GM21529 (cell line): ENCODE results near the gene GNAI3.

Source experiments
- ATAC-seq: cut with Tn5 transposase; IDR thresholded peaks from one replicate; pipeline ENCODE4 v1.9.1; 2021; ENCODE audit not compliant: unreplicated experiment

The GNAI3 gene

DNA sequence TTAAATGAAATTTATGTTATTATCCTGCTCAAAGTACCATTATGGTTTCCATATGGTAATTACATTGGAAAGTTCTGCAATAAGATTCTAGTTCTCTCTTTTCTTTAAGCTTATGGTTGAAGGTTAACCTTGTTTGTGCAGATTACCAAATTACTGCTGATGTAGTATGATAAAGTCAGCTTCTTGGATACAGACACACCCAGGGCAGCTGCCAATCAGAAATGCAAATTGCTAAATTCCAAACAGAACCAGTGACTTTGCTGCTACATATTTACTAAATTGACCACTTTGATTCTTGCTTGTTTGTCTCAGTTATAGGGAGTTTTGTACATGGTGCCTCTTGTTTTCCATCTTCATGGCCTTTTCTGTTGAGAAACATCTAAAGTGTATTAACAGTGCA is 44.5 kb downstream of the GNAI3 start:
- no peak for ATAC-seq

DNA sequence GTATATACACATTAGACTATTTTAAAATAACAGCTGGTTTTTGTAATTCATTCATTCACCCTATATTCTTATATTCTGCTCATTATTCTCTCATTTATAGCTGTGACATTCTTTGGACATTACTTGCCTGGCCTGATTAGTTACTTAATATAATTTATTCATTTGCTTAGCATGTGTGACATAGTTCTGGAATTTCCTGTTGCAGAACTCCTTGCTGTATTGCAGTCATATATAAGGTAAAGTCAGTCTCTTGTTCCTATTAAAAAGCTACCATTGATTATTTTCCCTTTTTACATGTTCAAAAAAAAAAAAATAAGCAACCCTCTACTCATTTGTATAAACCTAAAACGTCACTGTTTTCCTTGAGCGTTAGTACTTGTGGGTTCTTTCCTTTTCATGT is 47.1 kb downstream of the GNAI3 start:
- no peak for ATAC-seq

DNA sequence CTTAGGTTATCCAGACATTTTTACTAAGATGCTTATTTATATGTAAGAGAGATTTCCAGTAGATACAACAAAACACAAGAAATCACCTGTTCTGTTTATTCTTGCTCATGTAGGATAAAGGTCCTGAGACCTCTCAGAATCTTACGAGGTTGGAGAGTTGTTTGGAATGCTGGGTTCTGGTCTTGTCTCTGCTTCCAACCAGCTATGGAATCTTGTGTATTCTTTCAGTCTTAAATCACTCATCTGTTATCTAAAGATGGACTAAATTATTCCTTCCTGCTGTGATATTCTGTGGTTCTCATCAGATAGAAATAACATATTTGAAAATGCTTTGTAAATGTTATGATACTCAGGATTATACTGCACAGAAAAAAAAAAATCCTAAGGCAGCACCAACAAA is 49.7 kb downstream of the GNAI3 start:
- ATAC-seq = no peak

DNA sequence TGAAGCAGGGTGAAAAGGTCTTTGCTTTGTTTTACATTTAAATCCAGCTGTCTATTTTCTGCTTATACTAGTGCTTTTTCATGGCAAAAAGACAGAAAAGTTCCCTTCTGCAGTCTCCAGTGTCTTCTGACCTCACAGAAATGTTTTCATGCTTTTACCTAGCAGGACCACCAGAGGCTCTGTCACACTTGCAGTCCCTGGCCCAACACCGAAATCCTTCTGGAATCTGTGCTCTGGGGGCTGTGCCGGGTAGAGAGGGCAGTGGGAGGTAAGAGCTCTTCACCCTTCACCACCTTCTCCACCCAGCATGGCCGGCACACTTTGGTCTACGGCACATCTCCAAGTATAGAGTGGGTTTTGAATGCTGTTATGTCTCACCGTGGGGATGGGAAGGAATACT is 50.2 kb downstream of the GNAI3 start:
- ATAC-seq = no peak

DNA sequence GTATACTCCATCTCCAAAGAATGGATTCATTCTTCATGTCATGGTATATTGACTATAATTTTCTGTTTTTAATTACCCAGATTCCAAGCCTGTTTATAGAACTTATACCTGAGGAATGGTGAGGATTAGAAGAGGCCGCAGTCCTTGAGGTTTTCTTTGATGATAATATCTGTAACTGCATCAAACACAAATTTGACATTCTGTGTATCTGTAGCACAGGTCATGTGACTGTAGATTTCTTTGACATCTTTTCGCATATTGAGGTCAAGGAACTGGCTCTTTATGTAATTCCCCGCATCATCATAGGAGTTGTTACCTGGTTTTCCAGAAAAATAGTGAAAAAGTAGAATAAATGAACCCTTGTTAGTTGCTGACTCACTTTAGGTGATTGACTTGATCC is 54.8 kb downstream of the GNAI3 start:
- no peak for ATAC-seq

DNA sequence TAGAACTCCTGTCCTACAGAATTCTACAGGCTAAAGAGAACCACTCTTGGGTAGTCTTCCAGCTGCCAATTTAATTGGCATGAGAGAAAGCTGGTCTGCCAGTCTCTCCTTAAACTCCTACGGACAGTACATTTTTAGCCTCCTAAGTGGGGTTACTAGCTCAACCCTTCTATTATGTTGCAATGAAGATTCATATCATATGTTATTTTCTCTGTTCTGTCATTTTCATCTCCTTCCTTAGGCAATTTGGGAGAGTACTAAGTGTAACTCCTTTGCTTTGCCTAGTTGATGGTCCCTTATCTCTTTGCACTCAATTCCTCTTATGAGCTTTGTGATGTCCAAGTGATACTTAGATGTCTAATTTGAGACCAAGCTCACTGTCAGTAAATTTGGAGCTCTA is 57.0 kb downstream of the GNAI3 start:
- no peak for ATAC-seq

DNA sequence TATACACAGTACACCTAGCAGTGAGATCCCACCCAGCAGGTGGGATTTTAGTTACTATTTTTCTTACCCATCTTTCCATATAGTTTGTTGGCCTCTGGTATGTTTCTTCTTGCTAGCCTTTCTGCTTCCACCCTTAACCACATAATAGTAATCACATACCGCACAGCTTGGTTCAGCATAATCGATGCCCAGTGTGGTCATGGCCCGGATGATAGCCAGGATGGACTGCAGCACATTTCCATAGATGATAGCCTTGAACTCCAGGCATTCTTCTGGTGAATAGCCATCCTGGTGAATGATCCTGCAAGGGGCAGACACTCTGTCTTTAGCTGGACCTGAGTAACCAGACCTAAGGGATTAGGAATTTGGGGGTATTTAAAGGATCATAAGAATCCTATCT is 61.5 kb downstream of the GNAI3 start:
- no peak for ATAC-seq

DNA sequence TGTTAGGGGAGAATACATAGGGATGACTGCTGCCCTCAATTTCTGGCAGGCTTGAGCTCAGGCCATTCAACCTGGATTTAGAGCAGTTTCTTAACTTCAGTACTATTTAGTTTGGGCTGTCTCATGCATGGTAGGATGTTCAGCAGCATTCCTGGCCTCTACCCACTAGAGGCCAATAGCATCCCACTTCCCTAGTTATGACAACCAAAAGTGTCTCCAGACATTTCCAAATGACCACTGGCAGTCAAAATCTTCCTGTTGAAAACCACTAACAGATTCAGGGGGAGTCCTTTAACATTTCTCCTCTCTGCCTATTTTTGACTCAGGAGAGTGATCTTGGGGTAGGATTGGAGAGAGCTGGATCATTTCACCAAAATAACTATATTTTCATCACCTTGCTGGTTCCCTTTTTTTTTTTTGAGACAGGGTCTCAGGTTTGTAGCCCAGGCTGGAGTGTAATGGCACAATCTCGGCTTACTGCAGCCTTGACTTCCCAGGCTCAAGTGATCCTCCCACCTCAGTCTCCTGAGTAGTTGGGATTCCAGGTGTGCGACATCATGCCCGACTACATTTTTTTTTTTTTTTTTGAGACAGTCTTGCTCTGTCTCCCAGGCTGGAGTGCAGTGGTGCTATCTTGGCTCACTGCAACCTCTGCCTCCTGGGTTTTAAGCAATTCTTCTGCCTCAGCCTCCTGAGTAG is 62.3 kb downstream of the GNAI3 start:
- no peak for ATAC-seq

DNA sequence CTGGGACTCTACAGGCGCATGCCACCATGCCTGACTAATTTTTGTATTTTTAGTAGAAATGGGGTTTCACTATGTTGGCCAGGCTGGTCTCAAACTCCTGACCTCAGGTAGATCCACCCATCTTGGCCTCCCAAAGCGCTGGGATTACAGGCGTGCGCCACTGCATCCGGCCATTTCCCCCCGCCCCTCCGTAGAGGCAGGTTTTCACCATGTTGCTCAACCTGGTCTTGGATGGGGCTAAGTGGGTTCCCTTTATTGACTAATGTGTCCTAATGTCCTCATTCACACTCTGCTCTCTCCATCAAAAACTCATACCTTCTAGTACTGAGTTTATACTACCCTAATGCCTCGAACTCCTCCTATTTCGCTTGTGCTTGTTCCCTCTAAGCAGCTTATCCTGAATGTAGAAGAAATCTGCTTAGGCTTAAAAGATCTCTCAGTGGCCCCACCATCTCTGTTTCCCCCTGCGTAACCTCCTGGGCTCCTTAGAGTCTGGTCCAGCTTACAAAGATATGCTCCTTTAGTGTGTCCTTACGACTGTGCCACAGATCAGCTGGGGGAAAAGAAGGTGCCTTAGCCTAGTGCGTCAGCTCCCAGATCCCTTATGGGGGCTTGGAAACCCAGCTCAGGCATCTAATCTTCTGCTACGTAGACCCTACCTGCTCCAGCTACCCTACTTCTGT is 63.0 kb downstream of the GNAI3 start:
- no peak for ATAC-seq

DNA sequence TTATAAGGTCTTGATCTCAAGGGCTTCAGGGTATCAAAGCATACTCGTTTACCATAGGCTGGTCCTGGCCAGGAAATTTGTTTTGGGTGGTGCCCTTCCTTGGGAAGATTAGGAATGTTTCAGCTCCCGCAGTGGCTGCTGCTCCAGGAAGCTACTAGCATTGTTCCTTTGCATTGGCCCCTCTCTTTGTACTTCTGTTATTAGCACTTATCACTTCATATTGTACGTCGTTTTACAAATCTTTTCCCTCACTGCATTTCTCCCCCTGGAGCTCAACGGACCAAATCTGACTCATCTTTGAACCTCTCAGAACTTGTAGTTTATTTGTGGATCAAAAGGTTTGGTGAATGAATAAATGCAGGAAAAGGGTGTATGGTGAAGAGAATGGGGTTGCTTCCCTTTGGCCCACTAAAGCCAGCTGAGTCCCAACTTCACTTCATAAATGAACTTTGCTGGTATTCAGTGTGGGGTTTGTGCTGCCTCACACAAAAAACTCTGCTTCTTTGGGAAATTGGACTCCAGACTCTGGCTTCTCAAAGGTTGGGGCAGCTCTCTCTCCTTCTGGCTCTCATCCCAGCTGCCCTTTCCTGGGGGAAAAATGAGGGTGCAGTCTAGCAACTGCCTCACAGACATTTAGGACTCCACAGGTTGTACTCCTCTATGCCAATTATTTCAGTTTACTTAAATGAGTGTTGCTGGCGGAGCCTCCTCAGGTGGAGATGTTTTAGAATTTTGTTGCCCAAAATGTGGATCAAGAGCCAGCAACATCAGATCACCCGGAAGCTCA is 65.1 kb downstream of the GNAI3 start:
- no peak for ATAC-seq

DNA sequence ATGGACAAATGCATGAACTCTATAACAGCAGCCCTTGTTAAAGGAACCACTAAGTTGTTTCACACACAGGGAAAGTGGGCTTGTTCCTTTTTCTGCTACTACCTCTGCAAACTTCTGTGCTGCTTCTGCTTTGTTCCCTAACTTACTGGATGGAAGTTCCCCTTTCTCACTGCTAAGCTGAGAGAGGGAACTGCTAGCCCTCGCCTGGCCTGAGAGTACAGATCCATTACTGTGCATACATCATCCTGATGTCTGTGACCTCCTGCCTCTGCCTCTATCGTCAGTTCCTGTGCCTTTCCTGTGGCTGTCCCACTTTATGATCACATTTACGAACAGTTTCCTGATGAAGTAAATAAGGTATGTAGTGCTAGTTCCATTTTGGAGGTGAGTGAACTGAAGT is 67.5 kb downstream of the GNAI3 start:
- ATAC-seq = no peak

DNA sequence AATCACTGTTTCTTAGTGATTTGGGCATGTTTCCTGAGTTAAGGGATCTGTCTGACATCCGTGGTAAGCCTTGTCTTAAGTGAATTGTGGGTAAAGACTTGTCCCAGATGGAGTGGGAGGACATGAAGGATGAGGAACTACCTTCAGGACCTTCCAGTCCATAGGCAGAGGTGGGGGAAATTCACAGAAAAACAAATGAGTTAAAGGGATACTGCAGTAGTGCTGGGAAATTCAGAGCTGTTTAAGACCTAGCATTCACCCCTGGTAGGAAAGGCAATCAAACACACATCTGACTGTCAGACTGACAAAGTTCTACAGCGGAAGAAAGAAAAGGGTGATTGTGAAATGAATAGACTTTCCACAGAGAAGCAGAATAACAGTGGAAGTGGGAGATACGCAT is 68.0 kb downstream of the GNAI3 start:
- no peak for ATAC-seq

DNA sequence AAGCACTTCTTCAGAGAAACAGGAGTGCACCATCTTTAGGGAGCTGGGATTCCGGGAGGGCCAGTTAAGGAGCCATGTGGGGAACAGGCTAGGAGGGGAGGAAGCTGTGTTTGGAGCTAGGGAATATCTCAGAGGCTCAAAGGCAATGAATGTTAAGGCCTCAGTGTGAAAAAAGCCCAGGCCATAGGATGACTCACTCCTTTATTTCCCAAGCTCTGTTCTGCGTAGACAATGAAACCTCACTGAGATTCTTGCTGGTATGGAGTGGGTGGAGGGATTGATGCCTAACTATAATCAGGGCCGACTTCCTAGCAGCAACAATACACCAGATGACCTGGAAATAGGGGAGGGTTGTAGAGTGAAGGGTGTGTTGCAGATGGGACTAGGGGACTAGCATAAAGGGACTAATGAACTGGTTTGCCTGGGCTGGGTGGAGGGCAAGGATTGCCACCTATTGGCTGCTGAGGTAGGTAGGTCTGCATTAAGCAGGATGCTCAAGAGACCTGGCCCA is 68.9 kb downstream of the GNAI3 start:
- ATAC-seq = no peak

DNA sequence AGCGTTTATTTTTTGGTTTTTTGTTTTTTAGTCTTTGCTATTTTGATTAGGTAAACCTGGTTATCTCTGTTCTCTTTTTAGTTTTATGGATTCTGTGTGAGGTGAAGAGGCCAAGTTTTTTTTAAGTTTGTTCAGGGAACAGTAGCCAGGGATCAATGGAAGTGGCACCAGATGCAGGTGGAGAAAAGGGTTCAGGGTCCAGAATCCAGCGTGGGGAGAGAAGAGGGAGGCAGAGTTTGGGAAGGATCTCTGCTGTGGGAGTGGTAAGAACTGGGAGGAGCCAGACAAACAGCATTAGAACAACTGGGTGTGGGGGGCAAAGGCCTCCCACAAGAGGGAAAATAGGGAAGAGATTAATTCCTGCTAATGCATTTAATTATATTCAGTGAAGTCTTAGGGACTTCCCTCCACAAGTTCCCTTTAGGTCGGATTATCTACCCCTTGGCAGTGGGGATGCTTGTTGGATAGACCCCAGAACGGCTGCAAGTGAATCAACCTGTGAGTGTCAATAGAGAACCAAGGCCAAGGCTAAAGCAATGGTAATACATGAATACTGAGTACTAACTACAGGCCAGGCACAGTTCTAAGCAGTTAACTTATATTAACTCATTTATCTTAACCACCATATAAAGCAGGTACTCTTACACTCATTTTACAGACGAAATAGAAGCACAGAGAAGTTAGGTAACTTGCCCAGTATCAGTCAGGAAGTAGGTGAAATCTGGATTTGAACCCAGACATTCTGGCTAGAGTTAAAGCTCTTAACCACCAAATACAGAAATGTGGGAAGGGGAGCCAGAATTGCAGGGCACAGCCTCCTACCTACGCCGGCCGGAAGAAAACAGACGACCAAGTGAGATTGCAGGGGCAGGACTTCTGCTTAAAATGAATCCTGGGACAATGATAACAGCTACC is 70.5 kb downstream of the GNAI3 start:
- no peak for ATAC-seq

DNA sequence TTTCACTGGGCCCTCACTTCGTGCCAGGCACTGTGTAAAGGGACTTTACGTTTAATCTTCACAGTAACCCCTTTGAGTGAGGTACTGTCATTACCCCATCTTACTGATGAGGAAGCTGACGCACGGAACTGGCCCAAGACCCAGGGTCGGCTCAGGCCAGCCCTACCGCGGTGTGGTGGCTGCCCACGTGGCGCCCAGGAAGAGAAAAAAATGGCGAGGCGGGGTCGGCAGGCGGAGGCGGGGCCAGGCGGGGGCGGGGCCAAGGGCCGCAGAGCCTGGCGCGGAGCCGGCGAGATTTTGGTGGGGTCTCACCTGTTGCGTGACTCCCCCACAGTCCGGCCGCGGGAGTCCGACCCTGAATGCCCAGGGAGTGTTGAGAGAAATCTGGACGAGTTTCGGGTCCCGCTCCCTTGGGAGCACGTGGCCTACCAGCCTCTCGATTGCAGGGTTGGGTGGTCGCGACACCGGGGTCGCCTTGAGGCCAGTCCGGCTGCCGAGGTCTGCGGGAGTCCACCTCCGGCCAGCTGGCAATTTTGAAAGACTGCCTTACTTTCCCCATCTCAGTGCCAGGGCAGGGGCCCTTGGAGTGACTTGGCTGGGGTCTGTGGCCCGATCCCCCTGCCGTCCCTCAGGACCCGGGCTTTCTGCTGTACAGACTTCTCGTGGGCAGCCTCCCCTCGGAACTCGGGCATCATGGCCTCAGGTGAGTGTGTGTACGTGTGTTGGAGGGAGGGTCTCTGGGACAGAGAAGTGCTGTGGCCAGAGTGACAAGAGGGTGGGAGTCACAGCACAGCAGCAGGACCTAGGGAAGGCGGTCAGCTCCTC is 71.4 kb downstream of the GNAI3 start, which contains the start of the genes AMPD2 and GNAT2:
AMPD2 (plus strand) TSS at position 262 of the 825 bp plus-strand sequence. CDS start 1,339 bp downstream, outside the sequence.
GNAT2 (minus strand) TSS at position 41 of the 825 bp plus-strand sequence. CDS start 6,746 bp downstream, outside the sequence.
- ATAC-seq = peak; percentile 44

DNA sequence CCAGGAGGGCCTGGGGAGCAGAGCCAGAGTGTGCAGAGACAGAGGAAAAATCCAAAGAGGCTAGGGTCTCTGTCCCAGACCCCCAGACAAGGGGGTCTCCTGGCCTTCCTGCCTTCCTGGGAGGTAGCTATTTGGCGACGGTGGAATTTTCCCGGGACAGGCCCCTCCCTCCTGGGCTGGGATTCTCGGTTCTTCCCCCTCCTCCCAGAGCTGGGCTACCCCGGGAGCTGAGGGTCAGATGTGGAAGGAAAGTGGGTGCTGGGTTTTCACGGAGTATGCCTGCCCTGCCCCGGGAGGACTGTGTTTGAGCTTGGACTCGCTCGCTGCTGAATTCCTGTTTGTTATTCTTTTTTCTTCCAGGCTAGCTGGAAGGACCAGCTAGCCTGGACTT is 72.0 kb downstream of the GNAI3 start:
- ATAC-seq = no peak

DNA sequence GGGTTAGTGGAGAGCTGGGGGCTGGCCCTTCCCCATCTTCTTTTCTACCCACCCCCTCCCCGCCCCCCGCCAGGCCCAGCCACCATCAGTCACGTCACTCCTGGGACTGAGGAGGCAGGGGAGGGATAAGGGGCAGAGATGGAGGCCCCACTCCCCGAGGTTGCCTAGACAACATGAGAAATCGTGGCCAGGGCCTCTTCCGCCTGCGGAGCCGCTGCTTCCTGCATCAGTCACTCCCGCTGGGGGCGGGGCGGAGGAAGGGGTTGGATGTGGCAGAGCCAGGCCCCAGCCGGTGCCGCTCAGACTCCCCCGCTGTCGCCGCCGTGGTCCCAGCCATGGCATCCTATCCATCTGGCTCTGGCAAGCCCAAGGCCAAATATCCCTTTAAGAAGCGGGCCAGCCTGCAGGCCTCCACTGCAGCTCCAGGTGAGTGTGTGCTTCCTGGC is 72.4 kb downstream of the GNAI3 start:
- peak; percentile 70 for ATAC-seq

DNA sequence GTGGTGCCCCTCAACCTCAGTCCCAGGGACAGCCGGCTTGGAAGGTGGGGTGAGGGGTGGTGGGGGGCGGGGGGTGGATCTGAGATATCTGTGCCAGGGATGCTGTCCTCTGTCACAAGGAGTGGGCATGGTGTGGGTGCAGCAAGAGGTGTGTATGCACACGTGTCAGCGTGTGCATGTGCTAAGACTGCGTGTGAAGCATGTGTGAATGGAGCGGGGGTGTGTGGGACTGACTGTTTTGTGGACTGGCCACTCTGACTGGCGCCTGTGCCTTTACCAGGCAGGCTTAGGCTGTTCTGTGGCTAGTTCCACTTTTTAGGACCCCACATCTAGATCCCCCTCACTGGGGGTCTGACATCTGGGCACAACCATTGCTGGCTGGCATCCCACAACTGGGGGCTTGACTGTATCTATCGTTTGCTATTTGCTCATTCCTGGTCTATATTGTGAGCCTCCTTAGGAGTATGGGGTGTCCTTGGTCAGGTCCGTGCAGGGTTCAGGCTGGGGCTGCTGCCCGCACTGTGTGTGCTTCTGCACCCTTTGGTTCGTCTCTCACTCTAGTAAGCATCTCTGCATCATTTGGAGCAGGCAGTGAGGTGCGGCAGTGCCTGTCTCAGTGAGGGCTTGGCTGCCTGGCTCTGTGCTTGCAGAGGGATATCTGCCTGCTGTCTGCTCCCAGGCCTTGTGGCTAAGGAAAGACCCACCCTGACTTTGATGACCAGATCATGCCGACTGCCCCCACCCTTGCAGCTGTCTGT is 73.1 kb downstream of the GNAI3 start:
- ATAC-seq = no peak
